Astrocyte (in vitro differentiated cells and primary cell): Measurements from ENCODE around the gene TCEANC2. TPM values are rescaled to one million over a fixed set of nuclear protein-coding genes. Genes with fewer than 3 reads are reported as not detected.
"Not testable (repeated sequence)": the region's sequence is repeated elsewhere in the genome, so short reads cannot be mapped to it uniquely, and the experiment has no call there.

Experiments used
- DNase-seq: peaks from one replicate; pipeline ENCODE4 v3.0.0-alpha.2; 2010; ENCODE audit warnings: low read depth
- FAIRE-seq: peaks from 2 replicates; lab custom pipeline; 2011; peaks lifted over from hg19 to GRCh38; lab: Jason Lieb, UNC
- H2AFZ ChIP-seq: 2 replicates; pipeline ENCODE4 v1.6.0; 2012; ENCODE audit warnings: low read depth, low read length, inconsistent platforms
- H3K27ac ChIP-seq: 2 replicates; pipeline ENCODE4 v1.5.1; 2011; ENCODE audit warnings: low read depth, low read length, inconsistent platforms
- H3K27me3 ChIP-seq: 2 replicates; pipeline ENCODE4 v1.6.0; 2011; ENCODE audit warnings: low read length, inconsistent platforms; ENCODE audit not compliant: insufficient read depth
- H3K36me3 ChIP-seq: 2 replicates; pipeline ENCODE4 v1.5.1; 2011; ENCODE audit warnings: low read length, inconsistent platforms; ENCODE audit not compliant: insufficient read depth
- H3K4me1 ChIP-seq: 2 replicates; pipeline ENCODE4 v1.5.1; 2011; ENCODE audit warnings: low read length, inconsistent platforms; ENCODE audit not compliant: insufficient read depth
- H3K4me2 ChIP-seq: 2 replicates; pipeline ENCODE4 v1.6.0; 2012; ENCODE audit warnings: low read length, inconsistent platforms
- H3K4me3 ChIP-seq: 2 replicates; pipeline ENCODE4 v1.5.1; 2011; ENCODE audit warnings: low read depth, mild to moderate bottlenecking, low read length, inconsistent platforms; ENCODE audit not compliant: insufficient read depth
- H3K79me2 ChIP-seq: 2 replicates; pipeline ENCODE4 v1.6.0; 2012; ENCODE audit warnings: mild to moderate bottlenecking, low read length, inconsistent platforms; ENCODE audit not compliant: insufficient read depth
- H3K9ac ChIP-seq: 2 replicates; pipeline ENCODE4 v1.6.0; 2012; ENCODE audit warnings: mild to moderate bottlenecking, low read length, inconsistent platforms
- H3K9me3 ChIP-seq: 2 replicates; pipeline ENCODE4 v1.5.1; 2012; ENCODE audit warnings: low read depth, mild to moderate bottlenecking, low read length, inconsistent platforms; ENCODE audit not compliant: insufficient read depth
- H4K20me1 ChIP-seq: 2 replicates; pipeline ENCODE4 v1.6.0; 2012; ENCODE audit warnings: low read length, inconsistent platforms; ENCODE audit not compliant: insufficient read depth
- H3K27ac Mint-ChIP-seq: one replicate; pipeline ENCODE4 v1.8.0; 2021; ENCODE audit warnings: mild to moderate bottlenecking, mixed read lengths; ENCODE audit not compliant: unreplicated experiment
- H3K27me3 Mint-ChIP-seq: one replicate; pipeline ENCODE4 v1.8.0; 2021; ENCODE audit warnings: low read depth, mixed read lengths; ENCODE audit not compliant: unreplicated experiment
- H3K36me3 Mint-ChIP-seq: one replicate; pipeline ENCODE4 v1.8.0; 2021; ENCODE audit warnings: low read depth, mixed read lengths; ENCODE audit not compliant: unreplicated experiment
- H3K4me1 Mint-ChIP-seq: one replicate; pipeline ENCODE4 v1.8.0; 2021; ENCODE audit warnings: low read depth, mixed read lengths; ENCODE audit not compliant: unreplicated experiment
- H3K4me3 Mint-ChIP-seq: one replicate; pipeline ENCODE4 v1.8.0; 2021; ENCODE audit warnings: mild to moderate bottlenecking, moderate library complexity, mixed read lengths; ENCODE audit not compliant: unreplicated experiment
- H3K9me3 Mint-ChIP-seq: one replicate; pipeline ENCODE4 v1.8.0; 2021; ENCODE audit warnings: mild to moderate bottlenecking, mixed read lengths; ENCODE audit not compliant: unreplicated experiment
- EZH2 ChIP-seq: IDR thresholded peaks from 2 replicates; pipeline ENCODE4 v1.6.1; 2012; ENCODE audit warnings: mild to moderate bottlenecking, low read length, inconsistent platforms; ENCODE audit not compliant: insufficient read depth
- total RNA-seq: library from RNA; stranded (reverse); gene quantifications from 2 replicates; pipeline ENCODE4 v1.2.1, GENCODE V29; 2021
- TF ChIP-seq, protein P1 (sequence below): IDR thresholded peaks from 2 replicates; pipeline ENCODE4 v1.5.1; 2011; ENCODE audit warnings: low read depth, mild to moderate bottlenecking, inconsistent platforms, low read length, moderate library complexity; ENCODE audit not compliant: insufficient read depth

The TCEANC2 gene
- total RNA-seq, 1 donor from 2014 or later: 4.6 TPM

DNA sequence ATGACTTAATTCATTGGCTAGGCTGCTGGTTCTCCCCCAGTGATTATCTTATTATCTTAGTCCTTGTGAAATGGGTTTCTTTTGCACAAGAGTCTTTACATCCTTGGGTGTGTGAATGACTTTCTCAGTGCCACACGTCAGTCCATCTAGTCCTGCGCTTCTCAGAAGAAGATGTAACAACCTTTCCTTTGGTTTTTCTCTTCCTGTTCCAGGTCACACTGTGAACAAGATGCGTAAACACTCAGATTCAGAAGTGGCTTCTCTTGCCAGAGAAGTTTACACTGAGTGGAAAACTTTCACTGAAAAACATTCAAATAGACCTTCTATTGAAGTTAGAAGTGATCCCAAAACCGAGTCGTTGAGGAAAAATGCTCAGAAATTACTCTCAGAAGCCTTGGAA is 35.0 kb downstream of the TCEANC2 start:
- Mint-ChIP-seq H3K36me3 (no peaks in the 10 kb centered on the region), H3K27ac (no peak overlapping the region), H3K4me1 (no peaks in the 10 kb centered on the region), H3K9me3 (no peaks in the 10 kb centered on the region), H3K27me3 (no peaks in the 10 kb centered on the region), H3K4me3 (no peak overlapping the region)
- H3K9ac ChIP-seq: no peak overlapping the region
- H3K27me3 ChIP-seq: no peaks in the 10 kb centered on the region
- H3K9me3 ChIP-seq: no peaks in the 10 kb centered on the region
- TF ChIP-seq, protein P1, sequence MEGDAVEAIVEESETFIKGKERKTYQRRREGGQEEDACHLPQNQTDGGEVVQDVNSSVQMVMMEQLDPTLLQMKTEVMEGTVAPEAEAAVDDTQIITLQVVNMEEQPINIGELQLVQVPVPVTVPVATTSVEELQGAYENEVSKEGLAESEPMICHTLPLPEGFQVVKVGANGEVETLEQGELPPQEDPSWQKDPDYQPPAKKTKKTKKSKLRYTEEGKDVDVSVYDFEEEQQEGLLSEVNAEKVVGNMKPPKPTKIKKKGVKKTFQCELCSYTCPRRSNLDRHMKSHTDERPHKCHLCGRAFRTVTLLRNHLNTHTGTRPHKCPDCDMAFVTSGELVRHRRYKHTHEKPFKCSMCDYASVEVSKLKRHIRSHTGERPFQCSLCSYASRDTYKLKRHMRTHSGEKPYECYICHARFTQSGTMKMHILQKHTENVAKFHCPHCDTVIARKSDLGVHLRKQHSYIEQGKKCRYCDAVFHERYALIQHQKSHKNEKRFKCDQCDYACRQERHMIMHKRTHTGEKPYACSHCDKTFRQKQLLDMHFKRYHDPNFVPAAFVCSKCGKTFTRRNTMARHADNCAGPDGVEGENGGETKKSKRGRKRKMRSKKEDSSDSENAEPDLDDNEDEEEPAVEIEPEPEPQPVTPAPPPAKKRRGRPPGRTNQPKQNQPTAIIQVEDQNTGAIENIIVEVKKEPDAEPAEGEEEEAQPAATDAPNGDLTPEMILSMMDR: no peak
- no peak for TF ChIP-seq EZH2
- no peaks in the 10 kb centered on the region for H3K36me3 ChIP-seq
- H3K79me2 ChIP-seq: no peaks in the 10 kb centered on the region
- no peak overlapping the region for H2AFZ ChIP-seq
- H3K27ac ChIP-seq: no peak overlapping the region
- DNase-seq (no peak), FAIRE-seq (no peak)
- no peak overlapping the region for H3K4me2 ChIP-seq
- H3K4me1 ChIP-seq: no peaks in the 10 kb centered on the region
- no peak overlapping the region for H3K4me3 ChIP-seq
- no peaks in the 10 kb centered on the region for H4K20me1 ChIP-seq

GRCh38 chr1:54091666-54092065 is 38.3 kb downstream of the TCEANC2 start:
- H3K4me2 ChIP-seq: no peak overlapping the region
- H3K9me3 Mint-ChIP-seq: no peaks in the 10 kb centered on the region
- no peaks in the 10 kb centered on the region for H3K4me1 ChIP-seq
- H3K36me3 Mint-ChIP-seq: peaks cover 3% of the 10 kb centered on the region
- H3K27ac ChIP-seq: no peak overlapping the region
- no peaks in the 10 kb centered on the region for H3K4me1 Mint-ChIP-seq
- H3K27me3 ChIP-seq: no peaks in the 10 kb centered on the region
- H3K27ac Mint-ChIP-seq: no peak overlapping the region
- H3K79me2 ChIP-seq: no peaks in the 10 kb centered on the region
- H3K4me3 ChIP-seq: no peak overlapping the region
- no peak overlapping the region for H2AFZ ChIP-seq
- no peak for TF ChIP-seq EZH2
- no peaks in the 10 kb centered on the region for H3K9me3 ChIP-seq
- no peaks in the 10 kb centered on the region for H3K36me3 ChIP-seq
- DNase-seq (no peak), FAIRE-seq (no peak)
- H3K4me3 Mint-ChIP-seq: no peak overlapping the region
- H3K9ac ChIP-seq: no peak overlapping the region
- H3K27me3 Mint-ChIP-seq: no peaks in the 10 kb centered on the region
- H4K20me1 ChIP-seq: no peaks in the 10 kb centered on the region

DNA sequence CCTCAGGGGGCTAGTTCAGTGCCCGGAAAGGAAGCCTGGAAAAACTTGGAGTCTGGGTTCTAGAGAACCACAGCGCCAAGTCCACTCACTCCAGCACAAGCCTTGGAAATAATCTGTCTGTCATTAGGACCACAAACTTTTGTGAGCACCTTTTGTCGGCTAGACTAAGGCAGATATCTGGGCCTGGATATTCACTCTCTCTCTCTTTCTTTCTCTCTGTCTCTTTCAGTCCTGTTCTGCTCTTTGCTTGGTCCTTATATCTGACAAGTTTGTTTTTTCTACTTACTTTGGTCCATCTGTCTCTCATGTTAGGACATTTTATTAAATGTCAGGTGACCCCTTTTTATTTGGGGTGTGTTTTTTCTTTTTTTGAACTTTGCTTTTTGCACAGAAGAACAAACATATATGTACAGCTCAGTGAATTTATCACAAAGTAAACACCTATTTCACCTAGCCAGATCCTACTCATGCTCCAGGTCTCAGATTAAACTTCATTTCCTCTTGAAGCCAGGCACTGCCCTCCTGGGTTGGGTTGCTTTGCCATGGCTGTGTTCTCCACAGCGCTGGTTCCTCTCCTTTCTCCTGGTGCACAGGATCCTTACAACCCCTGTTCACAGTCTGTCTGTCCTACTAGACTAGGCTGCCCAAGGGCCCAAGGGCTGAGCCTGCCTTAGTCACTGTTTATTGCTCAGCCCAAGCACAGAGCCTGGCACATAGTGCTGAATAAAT is 40.8 kb downstream of the TCEANC2 start:
- DNase-seq (no peak), FAIRE-seq (no peak)
- H3K27me3 Mint-ChIP-seq: no peaks in the 10 kb centered on the region
- no peaks in the 10 kb centered on the region for H3K4me1 Mint-ChIP-seq
- Histone ChIP-seq H3K9me3 (no peaks in the 10 kb centered on the region), H3K4me2 (no peak overlapping the region), H3K27me3 (no peaks in the 10 kb centered on the region), H3K27ac (no peak overlapping the region), H3K4me3 (no peak overlapping the region), H3K9ac (no peak overlapping the region), H3K36me3 (no peaks in the 10 kb centered on the region), H2AFZ (no peak overlapping the region), H3K79me2 (no peaks in the 10 kb centered on the region), H4K20me1 (no peaks in the 10 kb centered on the region), H3K4me1 (no peaks in the 10 kb centered on the region)
- H3K9me3 Mint-ChIP-seq: no peaks in the 10 kb centered on the region
- TF ChIP-seq, protein P1: no peak
- TF ChIP-seq EZH2: no peak
- no peak overlapping the region for H3K4me3 Mint-ChIP-seq
- peaks cover 10% of the 10 kb centered on the region for H3K36me3 Mint-ChIP-seq
- H3K27ac Mint-ChIP-seq: no peak overlapping the region

GRCh38 chr1:54094730-54095105 is 41.3 kb downstream of the TCEANC2 start:
- H3K79me2 ChIP-seq, H3K27ac ChIP-seq, H3K27ac Mint-ChIP-seq, FAIRE-seq, H3K4me3 ChIP-seq, H3K36me3 Mint-ChIP-seq, H3K27me3 Mint-ChIP-seq, H3K9ac ChIP-seq, H4K20me1 ChIP-seq, H3K4me1 ChIP-seq, H3K9me3 Mint-ChIP-seq, DNase-seq, H3K4me3 Mint-ChIP-seq, H3K27me3 ChIP-seq, H3K9me3 ChIP-seq, H3K36me3 ChIP-seq, H3K4me2 ChIP-seq, H3K4me1 Mint-ChIP-seq, H2AFZ ChIP-seq: not testable (repeated sequence)
